ENCODE results near the gene ANKRD45. TPM values are rescaled to one million over a fixed set of nuclear protein-coding genes. Genes with fewer than 3 reads are reported as not detected.
"Not testable (repeated sequence)": the region's sequence is repeated elsewhere in the genome, so short reads cannot be mapped to it uniquely, and the experiment has no call there.

The ANKRD45 gene
- total RNA-seq, 1 donor from 2014 or later = 0.87 TPM

DNA sequence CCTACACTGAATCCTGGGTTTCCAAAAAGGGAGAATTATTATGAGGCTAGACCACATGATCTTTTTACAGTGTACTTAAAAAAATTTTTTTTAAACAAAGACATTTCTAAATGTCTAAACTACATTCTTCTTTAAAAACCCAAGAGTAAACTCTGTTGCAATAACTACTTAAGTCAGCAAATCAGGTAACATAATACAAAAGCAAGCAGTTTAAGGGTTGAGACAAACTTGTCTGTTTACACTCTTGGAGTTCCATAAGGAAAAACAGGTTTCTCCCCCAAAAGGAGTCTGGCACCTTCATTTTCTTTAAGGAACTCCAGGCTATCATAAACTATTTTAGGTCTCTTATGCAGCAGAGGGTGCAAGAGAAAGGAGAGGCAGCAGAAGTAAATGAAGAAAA, 12.5 kb upstream of the ANKRD45 start:
- no peak for DNase-seq
- Histone ChIP-seq H3K27ac (no peak overlapping the region), H3K4me1 (no peaks in the 10 kb centered on the region), H3K36me3 (no peaks in the 10 kb centered on the region), H3K4me3 (no peak overlapping the region), H3K27me3 (no peaks in the 10 kb centered on the region), H3K9me3 (no peaks in the 10 kb centered on the region)
- intact Hi-C loops (cut with DNase I) = no loop called here
- TF ChIP-seq, protein P1, sequence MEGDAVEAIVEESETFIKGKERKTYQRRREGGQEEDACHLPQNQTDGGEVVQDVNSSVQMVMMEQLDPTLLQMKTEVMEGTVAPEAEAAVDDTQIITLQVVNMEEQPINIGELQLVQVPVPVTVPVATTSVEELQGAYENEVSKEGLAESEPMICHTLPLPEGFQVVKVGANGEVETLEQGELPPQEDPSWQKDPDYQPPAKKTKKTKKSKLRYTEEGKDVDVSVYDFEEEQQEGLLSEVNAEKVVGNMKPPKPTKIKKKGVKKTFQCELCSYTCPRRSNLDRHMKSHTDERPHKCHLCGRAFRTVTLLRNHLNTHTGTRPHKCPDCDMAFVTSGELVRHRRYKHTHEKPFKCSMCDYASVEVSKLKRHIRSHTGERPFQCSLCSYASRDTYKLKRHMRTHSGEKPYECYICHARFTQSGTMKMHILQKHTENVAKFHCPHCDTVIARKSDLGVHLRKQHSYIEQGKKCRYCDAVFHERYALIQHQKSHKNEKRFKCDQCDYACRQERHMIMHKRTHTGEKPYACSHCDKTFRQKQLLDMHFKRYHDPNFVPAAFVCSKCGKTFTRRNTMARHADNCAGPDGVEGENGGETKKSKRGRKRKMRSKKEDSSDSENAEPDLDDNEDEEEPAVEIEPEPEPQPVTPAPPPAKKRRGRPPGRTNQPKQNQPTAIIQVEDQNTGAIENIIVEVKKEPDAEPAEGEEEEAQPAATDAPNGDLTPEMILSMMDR (IDR thresholded peaks at IDR 0.05) = no peak
- ATAC-seq = no peak

DNA sequence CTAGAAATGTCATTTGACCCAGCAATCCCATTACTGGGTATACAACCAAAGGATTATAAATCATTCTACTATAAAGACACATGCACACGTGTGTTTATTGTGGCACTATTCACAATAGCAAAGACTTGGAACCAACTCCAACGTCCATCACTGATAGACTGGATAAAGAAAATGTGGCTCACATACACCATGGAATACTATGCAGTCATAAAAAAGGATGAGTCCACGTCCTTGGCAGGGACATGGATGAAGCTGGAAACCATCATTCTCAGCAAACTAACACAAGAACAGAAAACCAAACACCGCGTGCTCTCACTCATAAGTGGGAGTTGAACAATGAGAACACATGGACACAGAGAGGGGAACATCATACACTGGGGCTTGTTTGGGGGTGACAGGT, 10.5 kb upstream of the ANKRD45 start:
- intact Hi-C loops (cut with DNase I); H3K36me3 ChIP-seq: not testable (repeated sequence)

DNA sequence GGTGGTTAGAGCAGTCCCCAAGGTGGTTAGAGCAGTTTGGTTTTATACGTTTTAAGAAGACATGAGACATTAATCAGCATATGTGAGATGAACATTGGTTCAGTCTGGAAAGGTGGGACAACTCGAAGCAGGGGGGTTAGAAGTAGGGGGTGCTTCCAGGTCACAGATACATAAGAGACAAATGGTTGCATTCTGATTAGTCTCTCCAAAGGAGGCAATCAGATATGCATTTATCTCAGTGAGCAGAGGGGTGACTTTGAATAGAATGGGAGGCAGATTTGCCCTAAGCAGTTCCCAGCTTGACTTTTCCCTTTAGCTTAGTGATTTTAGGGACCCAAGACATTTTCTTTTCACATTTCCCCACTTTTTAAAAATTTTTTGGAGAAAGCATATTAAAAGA, 4.8 kb upstream of the ANKRD45 start:
- H3K9me3 ChIP-seq; H3K27ac ChIP-seq; DNase-seq; H3K27me3 ChIP-seq; intact Hi-C loops (cut with DNase I); H3K4me3 ChIP-seq; H3K4me1 ChIP-seq; H3K36me3 ChIP-seq; ATAC-seq: not testable (repeated sequence)

More for the DNA sequence above, 10.5 kb upstream of the ANKRD45 start:
- not testable (repeated sequence) for DNase-seq, H3K4me3 ChIP-seq, H3K27ac ChIP-seq, H3K27me3 ChIP-seq, H3K4me1 ChIP-seq, H3K9me3 ChIP-seq, ATAC-seq

DNA sequence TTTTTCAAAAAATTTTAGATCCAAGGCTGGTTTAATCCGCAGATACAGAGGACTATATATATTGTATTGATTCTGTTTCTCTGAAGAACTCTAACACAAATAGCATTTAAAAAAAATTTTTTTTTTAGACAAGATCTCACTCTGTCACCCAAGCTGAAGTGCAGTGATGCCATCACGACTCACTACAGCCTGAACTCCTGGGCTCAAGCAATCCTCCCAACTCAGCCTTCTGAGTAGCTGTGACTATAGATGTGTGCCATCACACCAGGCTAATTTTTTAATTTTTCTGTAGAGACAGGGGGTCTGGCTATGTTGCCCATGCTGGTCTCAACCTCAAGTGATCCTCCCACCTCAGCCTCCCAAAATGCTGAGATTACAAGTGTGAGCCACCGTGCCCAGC, 3.0 kb downstream of the ANKRD45 start:
- H3K27me3 ChIP-seq = peaks cover 23% of the 10 kb centered on the region
- no peaks in the 10 kb centered on the region for H3K36me3 ChIP-seq
- intact Hi-C loops (cut with DNase I) = no loop called here
- no peaks in the 10 kb centered on the region for H3K9me3 ChIP-seq
- ATAC-seq (no peak), DNase-seq (no peak)
- H3K27ac ChIP-seq = no peak overlapping the region
- H3K4me1 ChIP-seq = no peaks in the 10 kb centered on the region
- H3K4me3 ChIP-seq = no peak overlapping the region
- TF ChIP-seq, protein P1 (IDR thresholded peaks at IDR 0.05) = no peak

DNA sequence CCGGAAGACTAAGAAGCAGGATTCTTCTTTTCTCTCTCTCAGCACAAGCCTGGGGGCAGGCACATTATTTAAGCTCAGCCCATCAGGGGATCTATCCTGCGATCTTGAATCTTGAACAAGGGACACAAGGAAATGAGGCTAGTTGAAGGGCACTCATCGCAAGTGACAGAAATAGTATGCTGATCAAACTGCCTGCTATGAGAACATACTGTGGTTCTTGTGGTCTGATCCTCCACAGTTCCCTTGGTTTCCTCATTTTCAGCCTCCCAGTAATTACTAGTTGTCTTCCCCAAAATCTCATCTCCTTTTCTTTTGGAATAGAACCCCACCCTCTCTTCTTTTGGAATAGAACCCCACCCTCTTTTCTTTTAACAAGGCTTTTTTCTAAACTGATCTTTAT, 6.5 kb downstream of the ANKRD45 start:
- Histone ChIP-seq H3K9me3 (no peaks in the 10 kb centered on the region), H3K4me3 (no peak overlapping the region), H3K27me3 (peaks cover 4% of the 10 kb centered on the region), H3K36me3 (no peaks in the 10 kb centered on the region), H3K4me1 (no peaks in the 10 kb centered on the region), H3K27ac (no peak overlapping the region)
- TF ChIP-seq, protein P1 (IDR thresholded peaks at IDR 0.05) = no peak
- DNase-seq (no peak), ATAC-seq (peak; percentile 47)
- intact Hi-C loops (cut with DNase I) = no loop called here

DNA sequence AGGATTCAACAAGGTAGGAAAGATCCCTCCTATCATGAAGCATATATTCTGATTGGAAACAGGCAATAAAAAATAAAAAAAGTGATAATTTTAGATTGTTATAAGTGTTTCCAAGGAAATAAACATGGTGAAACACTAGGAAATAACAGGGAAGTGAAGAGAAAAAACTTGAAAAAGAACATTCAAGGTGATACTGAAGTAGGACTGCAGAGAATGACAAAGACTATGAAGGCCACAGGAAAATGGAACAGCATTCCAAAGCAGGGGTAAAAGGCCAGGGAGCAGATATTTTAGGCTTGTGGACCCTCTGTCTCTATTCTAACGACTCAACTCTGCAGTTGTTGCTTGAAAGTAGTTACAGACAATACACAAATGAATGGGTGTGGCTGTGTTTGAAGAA, 7.9 kb downstream of the ANKRD45 start:
- ATAC-seq (no peak), DNase-seq (no peak)
- H3K9me3 ChIP-seq = no peaks in the 10 kb centered on the region
- no peaks in the 10 kb centered on the region for H3K4me1 ChIP-seq
- intact Hi-C loops (cut with DNase I) = no loop called here
- no peaks in the 10 kb centered on the region for H3K27me3 ChIP-seq
- no peaks in the 10 kb centered on the region for H3K36me3 ChIP-seq
- TF ChIP-seq, protein P1 (IDR thresholded peaks at IDR 0.05) = no peak
- no peak overlapping the region for H3K27ac ChIP-seq
- H3K4me3 ChIP-seq = no peak overlapping the region

DNA sequence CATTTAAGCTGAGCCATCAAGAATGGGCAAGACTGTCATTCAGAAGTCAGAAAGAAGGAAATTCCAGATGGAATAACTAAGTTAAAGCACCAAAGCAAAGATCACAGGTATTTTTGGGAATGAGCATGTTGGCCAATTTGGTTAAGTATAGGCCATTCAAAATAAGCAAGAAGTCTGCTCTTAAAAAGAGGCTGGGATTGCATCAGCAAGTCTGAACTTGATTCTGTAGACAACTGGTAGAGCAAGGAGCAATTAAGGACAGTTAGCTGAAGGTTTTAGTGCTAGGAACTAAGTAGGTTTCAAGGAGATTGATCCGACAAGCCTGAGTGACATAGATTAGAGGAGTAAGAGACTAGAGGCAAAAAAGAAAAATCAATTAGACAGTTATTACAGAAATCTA, 8.4 kb downstream of the ANKRD45 start:
- no peaks in the 10 kb centered on the region for H3K9me3 ChIP-seq
- H3K36me3 ChIP-seq = no peaks in the 10 kb centered on the region
- ATAC-seq = no peak
- DNase-seq = no peak
- H3K4me3 ChIP-seq = no peak overlapping the region
- TF ChIP-seq, protein P1 (IDR thresholded peaks at IDR 0.05) = no peak
- no peaks in the 10 kb centered on the region for H3K27me3 ChIP-seq
- H3K27ac ChIP-seq = no peak overlapping the region
- no peaks in the 10 kb centered on the region for H3K4me1 ChIP-seq
- intact Hi-C loops (cut with DNase I) = no loop called here

Data from upper lobe of right lung (tissue), 1 donor.